GM12878 (cell line): ENCODE data around the gene MRNIP. TPM values are rescaled to one million over a fixed set of nuclear protein-coding genes. Genes with fewer than 3 reads are reported as not detected.

Source experiments
- ATAC-seq: fragments of 200-7000 bp; cut with Tn5 transposase; 3 replicates; pipeline ENCODE4 v1.9.1; 2020; ENCODE audit warnings: mild to moderate bottlenecking, moderate library complexity
- BruUV-seq: library from RNA; stranded (reverse); fragments of 400-500 nt; replicated peaks from 2 replicates; lab custom pipeline; 2021; lab: Mats Ljungman, UMichigan
- CTCF ChIA-PET: fragments of 300-600 bp; sonication (Branson Sonifier 250); formaldehyde crosslinking; extraction: SDS; loops from one replicate; lab custom pipeline; 2021; ENCODE audit warnings: inconsistent platforms; lab: Yijun Ruan, JAX
- POLR2A ChIA-PET: fragments of 350-600 bp; formaldehyde crosslinking; extraction: SDS; loops from one replicate; lab custom pipeline; 2021; ENCODE audit warnings: inconsistent platforms; lab: Charles Lee
- RAD21 ChIA-PET: fragments of 300-600 bp; sonication (Branson Sonifier 250); formaldehyde crosslinking; loops from one replicate; lab custom pipeline; 2023; ENCODE audit warnings: antibody characterized with exemption; ENCODE audit not compliant: unreplicated experiment; lab: Charles Lee
- SMC1A ChIA-PET: fragments of 300-600 bp; sonication (Branson Sonifier 250); formaldehyde crosslinking; loops from one replicate; lab custom pipeline; 2023; ENCODE audit not compliant: unreplicated experiment, uncharacterized antibody; lab: Charles Lee
- DNase-seq: peaks from one replicate; pipeline ENCODE4 v3.0.0-alpha.2; 2011; ENCODE audit warnings: low read depth, low spot score
- FAIRE-seq: peaks from 3 replicates; lab custom pipeline; 2011; peaks lifted over from hg19 to GRCh38; lab: Jason Lieb, UNC
- H2AFZ ChIP-seq: 2 replicates; pipeline ENCODE4 v1.6.0; 2011; ENCODE audit warnings: low read depth, low read length, control low read depth; ENCODE audit not compliant: control insufficient read depth
- H3K27ac ChIP-seq: 2 replicates; pipeline ENCODE4 v1.5.1; 2011; ENCODE audit warnings: control low read depth; ENCODE audit not compliant: control insufficient read depth, insufficient read depth
- H3K27me3 ChIP-seq, 2 experiments: replicated peaks in 1 of 2; 2 replicates each; pipeline versions ENCODE4 v1.6.0 to v1.6.1; 2011; ENCODE audit warnings: low read length in 1 of 2; ENCODE audit not compliant: control insufficient read depth in 2 of 2, insufficient read depth in 2 of 2
- H3K36me3 ChIP-seq, 2 experiments: 2 replicates each; pipeline ENCODE4 v1.5.1; 2011; ENCODE audit warnings: low read length in 1 of 2; ENCODE audit not compliant: control insufficient read depth in 2 of 2, insufficient read depth in 2 of 2
- H3K4me1 ChIP-seq: 2 replicates; pipeline ENCODE4 v1.6.1; 2011; ENCODE audit warnings: mild to moderate bottlenecking, low read length, moderate library complexity, mixed read lengths; ENCODE audit not compliant: control insufficient read depth, insufficient read depth
- H3K4me2 ChIP-seq: 2 replicates; pipeline ENCODE4 v1.6.0; 2011; ENCODE audit warnings: control low read depth; ENCODE audit not compliant: control insufficient read depth, insufficient read depth
- H3K4me3 ChIP-seq: fragments of 200-600 bp; sonication (generic); 2 replicates; pipeline ENCODE4 v1.5.1; 2016
- H3K79me2 ChIP-seq: 2 replicates; pipeline ENCODE4 v1.6.0; 2011; ENCODE audit warnings: low read length; ENCODE audit not compliant: control insufficient read depth, insufficient read depth
- H3K9ac ChIP-seq: 2 replicates; pipeline ENCODE4 v1.8.0; 2011; ENCODE audit warnings: low read length, control low read depth, mixed read lengths; ENCODE audit not compliant: control insufficient read depth, insufficient read depth
- H3K9me3 ChIP-seq: replicated peaks from 3 replicates; pipeline ENCODE4 v1.5.1; 2011; ENCODE audit warnings: mild to moderate bottlenecking, low read length; ENCODE audit not compliant: control insufficient read depth, insufficient read depth
- H4K20me1 ChIP-seq: 2 replicates; pipeline ENCODE4 v1.6.0; 2011; ENCODE audit not compliant: control insufficient read depth, insufficient read depth
- CHD1 ChIP-seq: IDR thresholded peaks from 2 replicates; pipeline ENCODE4 v1.6.1; 2012; ENCODE audit warnings: low read depth, low read length, improper control_type of control experiment
- CREB1 ChIP-seq: IDR thresholded peaks from 2 replicates; pipeline ENCODE4 v1.6.1; 2012; ENCODE audit warnings: low read depth, mild to moderate bottlenecking, inconsistent platforms
- POLR2AphosphoS2 ChIP-seq: IDR thresholded peaks from 2 replicates; pipeline ENCODE4 v1.6.1; 2011; ENCODE audit warnings: low read depth, mild to moderate bottlenecking, low read length, improper control_type of control experiment, moderate library complexity
- YY1 ChIP-seq: IDR thresholded peaks from 2 replicates; pipeline ENCODE4 v1.6.1; 2011; ENCODE audit warnings: low read depth, mild to moderate bottlenecking, low read length
- ZBTB33 ChIP-seq: fragments of 450-650 bp; IDR thresholded peaks from 2 replicates; pipeline ENCODE4 v1.6.1; 2017; ENCODE audit warnings: mild to moderate bottlenecking
- ZNF24 ChIP-seq: fragments of 450-650 bp; IDR thresholded peaks from 2 replicates; pipeline ENCODE4 v1.6.1; 2017; ENCODE audit warnings: antibody characterized with exemption, mild to moderate bottlenecking
- WGBS: methylation state at CpG from one replicate; pipeline ENCODE4 v1.1.6; 2016; ENCODE audit warnings: low lambda C conversion rate; ENCODE audit not compliant: insufficient replicate concordance, insufficient coverage; ENCODE audit errors: missing lambda C conversion rate; 5-methylcytosine and 5-hydroxymethylcytosine counted together
- in situ Hi-C: fragments of 300-500 bp; cut with MboI; formaldehyde crosslinking; loops from 9 replicates; pipeline ENCODE4 v1.14.3; 2018; ENCODE audit warnings: mixed read lengths
- intact Hi-C: fragments of 100-400 bp; cut with micrococcal nuclease; formaldehyde crosslinking; loops from one replicate; pipeline ENCODE4 v1.14.2; 2022; ENCODE audit not compliant: unreplicated experiment
- polyA plus RNA-seq, 11 experiments: library from polyadenylated mRNA; depleted of rRNA in 4 of 11; unstranded in 6 of 11; stranded (reverse) in 5 of 11; fragments of >200 nt; fragmentation: Nextera tagmentation in 4 of 11; fragmentation: Illumina TruSeq in 1 of 11; extraction: Ambion mirVana in 4 of 11; extraction: Trizol in 1 of 11; gene quantifications; 1 replicate in 1 of 11; 2 replicates in 10 of 11; pipeline versions ENCODE4 v1.2.1 to v1.2.3, GENCODE V29; 2011 to 2016; ENCODE audit warnings: inconsistent platforms in 2 of 11, missing spikeins in 2 of 11, low read depth in 1 of 11
- total RNA-seq, 4 experiments: library from RNA; depleted of rRNA in 3 of 4; stranded (reverse); fragments of >200 nt in 3 of 4; fragmentation: Illumina TruSeq in 1 of 4; extraction: Trizol in 1 of 4; gene quantifications; 2 replicates each; pipeline versions ENCODE4 v1.2.1 to v1.2.3, GENCODE V29; 2013 to 2021

MRNIP gene
- total and polyA plus RNA-seq, 10 of the 15 experiments (the other 5 are each of a cell fraction or from before 2014, with no cell fraction given), result 2.4 to 30.4 (median 13.1) TPM

- no peak for TF ChIP-seq ZBTB33
Measured at GRCh38 chr5:179900206-179900605, 41.6 kb upstream of the MRNIP start (continued).

GRCh38 chr5:179895861-179896260, 37.2 kb upstream of the MRNIP start:
- CTCF ChIA-PET, result no interaction called here
- BruUV-seq, result no TSS peak
- TF ChIP-seq CREB1 (no peak), POLR2AphosphoS2 (no peak), ZNF24 (no peak), YY1 (no peak), CHD1 (no peak)

More at GRCh38 chr5:179895861-179896260, 37.2 kb upstream of the MRNIP start:
- Histone ChIP-seq H3K36me3 (peaks cover 20 to 30% of the 10 kb centered on the region in 2 experiments), H3K9me3 (no peaks in the 10 kb centered on the region), H3K9ac (no peak overlapping the region), H4K20me1 (no peaks in the 10 kb centered on the region), H3K79me2 (no peaks in the 10 kb centered on the region), H2AFZ (no peak overlapping the region), H3K4me2 (no peak overlapping the region), H3K4me3 (no peak overlapping the region), H3K4me1 (no peaks in the 10 kb centered on the region), H3K27me3 (no peaks in the 10 kb centered on the region), H3K27ac (no peak overlapping the region)
- DNase-seq (no peak), FAIRE-seq (no peak), ATAC-seq (no peak)
- SMC1A ChIA-PET, result no interaction called here
- POLR2A ChIA-PET, result interaction anchor here (0.5 kb wide), 1 partner anchor 155 kb away, joined by 6 read pairs; no protein-coding TSS in a partner anchor
- 98% methylated on average over 6 of the region's 6 CpGs for WGBS
- RAD21 ChIA-PET, result no interaction called here
- intact Hi-C loops, result no loop called here
- in situ Hi-C loops, result no loop called here
